ENCODE measurements around the gene CNN2. TPM values are rescaled to one million over a fixed set of nuclear protein-coding genes. Genes with fewer than 3 reads are reported as not detected.

CNN2 gene
- total RNA-seq, 4 donors from 2014 or later: 39.2 to 57.6 (median 48.2) TPM

DNA sequence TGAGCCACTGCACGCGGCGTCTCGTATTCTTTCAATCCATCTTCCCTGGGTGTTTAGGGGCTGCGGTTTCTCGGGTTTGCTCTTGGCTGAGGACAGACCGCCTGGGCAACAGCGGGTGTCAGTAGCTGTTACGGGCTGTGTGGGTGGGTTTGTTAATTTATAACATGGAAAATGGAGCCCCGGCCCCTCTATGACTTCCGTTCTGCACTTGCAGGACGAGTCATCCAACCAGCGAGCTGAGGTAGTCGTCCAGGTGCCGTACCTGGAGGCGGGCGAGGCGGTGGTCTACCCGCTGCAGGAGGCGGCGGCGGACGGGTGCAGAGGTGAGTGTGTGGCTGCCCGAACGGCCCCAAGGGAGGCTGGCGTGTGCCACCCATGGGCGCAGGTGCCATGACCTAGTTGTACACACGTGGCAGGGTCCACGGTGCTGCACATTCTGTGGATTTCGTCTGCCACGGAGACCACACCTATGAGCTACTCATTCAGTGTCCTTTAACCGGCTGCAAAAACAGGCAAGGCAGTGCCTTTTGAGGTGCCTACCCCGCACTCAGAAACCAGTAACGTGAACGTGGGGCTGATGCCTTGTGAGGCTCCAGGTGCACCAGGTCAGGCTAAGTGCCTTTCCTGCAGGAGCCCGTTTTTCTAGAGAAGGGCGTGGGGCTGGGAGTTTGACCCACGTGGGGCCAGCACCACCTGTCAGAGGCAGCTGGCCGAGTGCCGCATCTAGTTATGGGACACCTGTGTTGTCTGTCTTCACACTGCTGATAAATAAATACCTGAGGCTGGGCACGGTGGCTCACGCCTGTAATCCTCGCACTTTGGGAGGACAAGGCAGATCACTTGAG lies 57.8 kb downstream of the CNN2 start:
- 75 to 79% methylated on average over 9 to 42 of the region's 43 CpGs for WGBS, 2 donors (ENCODE audit: low coverage in 1 of 2)
- DNase-seq: no peak
- peaks cover 0 to 4% (median 0%) of the 10 kb centered on the region in 4 donors for H3K36me3 ChIP-seq

DNA sequence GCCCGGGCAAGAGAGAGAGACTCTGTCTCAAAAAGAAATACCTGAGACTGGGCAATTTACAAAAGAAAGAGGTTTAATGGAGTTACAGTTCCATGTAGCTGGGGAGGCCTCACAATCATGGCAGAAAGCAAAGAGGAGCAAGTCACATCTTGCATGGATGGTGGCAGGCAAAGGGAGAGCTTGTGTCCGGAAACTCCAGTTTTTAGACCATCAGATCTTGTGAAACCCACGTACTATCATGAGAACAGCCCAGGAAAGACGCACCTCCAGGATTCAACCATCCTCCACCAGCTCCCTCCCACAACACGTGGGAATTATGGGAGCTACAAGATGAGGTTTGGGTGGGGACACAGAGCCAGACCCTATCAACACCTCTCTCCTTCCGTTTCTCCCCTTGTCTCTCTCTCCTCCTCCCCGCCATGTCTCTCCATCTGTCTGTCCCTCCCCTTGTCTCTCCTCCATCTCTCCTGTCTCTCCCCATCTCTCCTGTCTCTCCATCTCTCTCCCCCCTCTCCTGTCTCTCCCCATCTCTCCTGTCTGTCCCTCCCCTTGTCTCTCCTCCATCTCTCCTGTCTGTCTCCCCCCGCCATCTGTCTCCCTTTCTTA lies 58.7 kb downstream of the CNN2 start:
- intact Hi-C loops (cut with DNase I; ENCODE audit: low total_unique reads): no loop called here
- 68 to 82% methylated on average over 4 to 8 of the region's 8 CpGs for WGBS, 2 donors (ENCODE audit: low coverage in 1 of 2)
- DNase-seq: no peak
- TF ChIP-seq POLR2A (IDR thresholded peaks at IDR 0.05) (peak; percentile 14), EP300 (IDR thresholded peaks at IDR 0.05; ENCODE audit: low read depth) (no peak)
- TF ChIP-seq, protein P1, sequence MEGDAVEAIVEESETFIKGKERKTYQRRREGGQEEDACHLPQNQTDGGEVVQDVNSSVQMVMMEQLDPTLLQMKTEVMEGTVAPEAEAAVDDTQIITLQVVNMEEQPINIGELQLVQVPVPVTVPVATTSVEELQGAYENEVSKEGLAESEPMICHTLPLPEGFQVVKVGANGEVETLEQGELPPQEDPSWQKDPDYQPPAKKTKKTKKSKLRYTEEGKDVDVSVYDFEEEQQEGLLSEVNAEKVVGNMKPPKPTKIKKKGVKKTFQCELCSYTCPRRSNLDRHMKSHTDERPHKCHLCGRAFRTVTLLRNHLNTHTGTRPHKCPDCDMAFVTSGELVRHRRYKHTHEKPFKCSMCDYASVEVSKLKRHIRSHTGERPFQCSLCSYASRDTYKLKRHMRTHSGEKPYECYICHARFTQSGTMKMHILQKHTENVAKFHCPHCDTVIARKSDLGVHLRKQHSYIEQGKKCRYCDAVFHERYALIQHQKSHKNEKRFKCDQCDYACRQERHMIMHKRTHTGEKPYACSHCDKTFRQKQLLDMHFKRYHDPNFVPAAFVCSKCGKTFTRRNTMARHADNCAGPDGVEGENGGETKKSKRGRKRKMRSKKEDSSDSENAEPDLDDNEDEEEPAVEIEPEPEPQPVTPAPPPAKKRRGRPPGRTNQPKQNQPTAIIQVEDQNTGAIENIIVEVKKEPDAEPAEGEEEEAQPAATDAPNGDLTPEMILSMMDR (IDR thresholded peaks at IDR 0.05): no peak
- H3K4me1 ChIP-seq: peaks cover 3 to 40% (median 24%) of the 10 kb centered on the region in 4 donors
- in situ Hi-C loops (cut with MboI; ENCODE audit: low pct_ligation_motif_present in 1 of 4, low pct_unique_long_range_greater_than_20kb in 1 of 4, low sequenced_read_pairs in 3 of 4): no loop called here
- H3K36me3 ChIP-seq: peaks cover 0 to 7% (median 0%) of the 10 kb centered on the region in 4 donors
- H3K9me3 ChIP-seq: no peaks in the 10 kb centered on the region
- H3K27ac ChIP-seq: no peak overlapping the region
- no peak overlapping the region for H3K4me3 ChIP-seq
- H3K27me3 ChIP-seq: no peaks in the 10 kb centered on the region

More for the DNA sequence above, 57.8 kb downstream of the CNN2 start:
- H3K27me3 ChIP-seq: no peaks in the 10 kb centered on the region
- intact Hi-C loops (cut with DNase I; ENCODE audit: low total_unique reads): no loop called here
- in situ Hi-C loops (cut with MboI; ENCODE audit: low pct_ligation_motif_present in 1 of 4, low pct_unique_long_range_greater_than_20kb in 1 of 4, low sequenced_read_pairs in 3 of 4): no loop called here
- TF ChIP-seq POLR2A (IDR thresholded peaks at IDR 0.05): no peak
- no peak for TF ChIP-seq EP300 (IDR thresholded peaks at IDR 0.05; ENCODE audit: low read depth)
- TF ChIP-seq, protein P1 (IDR thresholded peaks at IDR 0.05): no peak
- no peak for TF ChIP-seq POLR2AphosphoS5 (IDR thresholded peaks at IDR 0.05)
- no peaks in the 10 kb centered on the region for H3K9me3 ChIP-seq
- H3K4me3 ChIP-seq: no peak overlapping the region
- H3K4me1 ChIP-seq: peaks cover 3 to 40% (median 24%) of the 10 kb centered on the region in 4 donors
- H3K27ac ChIP-seq: peak overlapping the region in 1 of 4 donors; percentile 1

DNA sequence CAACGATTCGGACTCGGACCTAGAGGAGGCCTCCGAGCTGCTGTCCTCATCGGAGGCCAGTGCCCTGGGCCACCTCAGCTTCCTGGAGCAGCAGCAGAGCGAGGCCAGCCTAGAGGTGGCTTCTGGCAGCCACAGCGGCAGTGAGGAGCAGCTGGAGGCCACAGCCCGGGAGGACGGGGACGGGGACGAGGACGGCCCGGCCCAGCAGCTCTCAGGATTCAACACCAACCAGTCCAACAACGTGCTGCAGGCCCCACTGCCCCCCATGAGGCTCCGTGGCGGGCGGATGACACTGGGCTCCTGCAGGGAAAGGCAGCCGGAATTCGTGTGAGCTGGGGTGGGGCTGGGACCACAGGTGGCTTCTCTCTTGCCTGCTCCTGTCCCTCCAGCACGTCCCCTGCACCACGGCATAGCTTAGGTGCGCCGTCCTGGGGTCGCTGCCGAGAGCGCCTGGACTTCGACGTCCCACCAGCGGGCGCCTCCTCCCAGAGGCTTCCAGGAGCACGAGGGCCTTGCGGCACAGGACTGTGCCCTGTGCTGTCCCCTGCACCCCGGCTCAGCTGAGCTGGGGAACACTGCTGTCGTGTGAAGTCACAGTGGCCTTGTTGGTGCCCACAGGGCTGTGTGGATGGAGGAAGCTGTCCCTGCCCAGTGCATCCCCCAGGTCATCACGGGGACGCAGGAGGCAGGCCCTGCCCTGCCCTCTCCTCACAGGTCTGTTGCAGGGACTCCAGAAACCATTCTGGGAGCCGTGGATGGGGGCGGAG lies 59.5 kb downstream of the CNN2 start:
- peaks cover 0 to 11% (median 2%) of the 10 kb centered on the region in 4 donors for H3K36me3 ChIP-seq
- no peak overlapping the region for H3K27ac ChIP-seq

DNA sequence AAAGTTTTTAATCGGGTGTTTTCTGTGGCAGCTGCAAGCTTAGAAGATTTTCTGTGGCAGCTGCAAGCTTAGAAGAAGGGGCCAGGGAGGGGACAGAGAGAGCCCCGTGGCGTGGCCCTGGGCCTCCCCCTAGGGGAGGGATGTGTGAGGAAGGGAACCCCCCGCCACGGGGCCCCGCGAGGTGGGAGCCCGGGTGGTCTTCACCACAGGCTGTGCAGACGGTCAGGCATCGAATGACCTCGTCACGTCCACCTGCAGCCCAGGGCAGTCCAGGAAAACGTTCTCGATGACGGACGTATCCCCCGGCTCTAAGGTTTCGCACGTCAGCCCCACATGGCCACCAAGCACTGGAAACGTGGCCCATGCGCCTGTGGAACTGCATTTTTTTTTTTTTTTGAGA lies 60.2 kb downstream of the CNN2 start:
- peaks cover 3 to 38% (median 20%) of the 10 kb centered on the region in 4 donors for H3K4me1 ChIP-seq
- H3K4me3 ChIP-seq: no peak overlapping the region
- in situ Hi-C loops (cut with MboI; ENCODE audit: low pct_ligation_motif_present in 1 of 4, low pct_unique_long_range_greater_than_20kb in 1 of 4, low sequenced_read_pairs in 3 of 4): no loop called here
- peaks cover 0 to 18% (median 3%) of the 10 kb centered on the region in 4 donors for H3K36me3 ChIP-seq
- intact Hi-C loops (cut with DNase I; ENCODE audit: low total_unique reads): no loop called here
- WGBS, 2 donors (ENCODE audit: low coverage in 1 of 2): 65 to 76% methylated on average over 4 to 21 of the region's 21 CpGs
- no peak for TF ChIP-seq POLR2AphosphoS5 (IDR thresholded peaks at IDR 0.05)
- no peak for TF ChIP-seq POLR2A (IDR thresholded peaks at IDR 0.05)
- TF ChIP-seq, protein P1 (IDR thresholded peaks at IDR 0.05): no peak
- no peak for DNase-seq
- H3K27ac ChIP-seq: peak overlapping the region in 1 of 4 donors; percentile 56
- H3K27me3 ChIP-seq: no peaks in the 10 kb centered on the region
- H3K9me3 ChIP-seq: no peaks in the 10 kb centered on the region

More for the DNA sequence above, 59.5 kb downstream of the CNN2 start:
- DNase-seq: no peak
- Histone ChIP-seq H3K9me3 (no peaks in the 10 kb centered on the region), H3K4me1 (peaks cover 3 to 40% (median 24%) of the 10 kb centered on the region in 4 donors), H3K27me3 (no peaks in the 10 kb centered on the region), H3K4me3 (no peak overlapping the region)
- in situ Hi-C loops (cut with MboI; ENCODE audit: low pct_ligation_motif_present in 1 of 4, low pct_unique_long_range_greater_than_20kb in 1 of 4, low sequenced_read_pairs in 3 of 4): no loop called here
- 80% methylated on average over 35 of the region's 38 CpGs; no CpG with 5 or more reads in 1 of the 2 donors for WGBS, 2 donors (ENCODE audit: low coverage in 1 of 2)
- TF ChIP-seq POLR2A (IDR thresholded peaks at IDR 0.05) (peak; percentile 3), POLR2AphosphoS5 (IDR thresholded peaks at IDR 0.05) (no peak)
- intact Hi-C loops (cut with DNase I; ENCODE audit: low total_unique reads): no loop called here

Data from transverse colon (tissue), 4 donors.